Panc1 (cell line): ENCODE results near the gene SSR4. TPM values are rescaled to one million over a fixed set of nuclear protein-coding genes. Genes with fewer than 3 reads are reported as not detected.

Experiments used
- ATAC-seq: fragments of 200-7000 bp; cut with Tn5 transposase; 2 replicates; pipeline ENCODE4 v1.9.1; 2020; ENCODE audit warnings: mild to moderate bottlenecking, moderate library complexity
- BruUV-seq: library from RNA; stranded (reverse); fragments of 400-500 nt; replicated peaks from 2 replicates; lab custom pipeline; 2021; lab: Mats Ljungman, UMichigan
- CTCF ChIA-PET: fragments of 300-600 bp; sonication (Branson Sonifier 250); formaldehyde crosslinking; loops from one replicate; lab custom pipeline; 2022; ENCODE audit warnings: antibody characterized with exemption; lab: Charles Lee
- POLR2A ChIA-PET: fragments of 300-600 bp; sonication (Branson Sonifier 250); formaldehyde crosslinking; loops from one replicate; lab custom pipeline; 2022; ENCODE audit warnings: antibody characterized with exemption; lab: Charles Lee
- DNase-seq: peaks from one replicate; pipeline ENCODE4 v3.0.0-alpha.2; 2010; ENCODE audit warnings: low read depth, low spot score
- H3K27ac ChIP-seq: 2 replicates; pipeline ENCODE4 v1.5.1; 2011; ENCODE audit warnings: mild to moderate bottlenecking, low read length, inconsistent platforms
- H3K27me3 ChIP-seq: fragments of 200-500 bp; sonication (Bioruptor generic); 2 replicates; pipeline ENCODE4 v1.6.0; 2014; ENCODE audit warnings: low read length, inconsistent platforms; ENCODE audit not compliant: control insufficient read depth, insufficient read depth
- H3K36me3 ChIP-seq: fragments of 200-500 bp; sonication (Bioruptor generic); 2 replicates; pipeline ENCODE4 v1.5.1; 2014; ENCODE audit warnings: inconsistent platforms, mild to moderate bottlenecking, low read length, moderate library complexity; ENCODE audit not compliant: control insufficient read depth, insufficient read depth
- H3K4me1 ChIP-seq: 2 replicates; pipeline ENCODE4 v1.5.1; 2011; ENCODE audit warnings: inconsistent platforms, mild to moderate bottlenecking, low read length, moderate library complexity; ENCODE audit not compliant: control insufficient read depth, insufficient read depth
- H3K4me3 ChIP-seq, 2 experiments: 2 replicates each; pipeline ENCODE4 v1.5.1; 2011 to 2012; ENCODE audit warnings: low read depth in 2 of 2, low read length in 2 of 2, mild to moderate bottlenecking in 2 of 2, inconsistent platforms in 1 of 2, moderate library complexity in 1 of 2
- H3K9me3 ChIP-seq: fragments of 200-500 bp; sonication (Bioruptor generic); 2 replicates; pipeline ENCODE4 v1.5.1; 2014; ENCODE audit warnings: low read depth, mild to moderate bottlenecking, inconsistent platforms, low read length, moderate library complexity; ENCODE audit not compliant: control insufficient read depth, insufficient read depth
- CTCF ChIP-seq: fragments of 450-650 bp; IDR thresholded peaks from 2 replicates; pipeline ENCODE4 v1.5.1; 2017; ENCODE audit warnings: mild to moderate bottlenecking
- POLR2AphosphoS5 ChIP-seq: IDR thresholded peaks from 2 replicates; pipeline ENCODE4 v1.6.1; 2012; ENCODE audit warnings: mild to moderate bottlenecking, low read depth, low read length, moderate library complexity
- REST ChIP-seq, 2 experiments: IDR thresholded peaks; 2 replicates each; pipeline ENCODE4 v1.6.1; 2011 to 2012; ENCODE audit warnings: low read depth in 2 of 2, control low read depth in 1 of 2, low read length in 1 of 2, mild to moderate bottlenecking in 1 of 2, moderate library complexity in 1 of 2; ENCODE audit not compliant: insufficient read depth in 1 of 2
- SIN3A ChIP-seq: IDR thresholded peaks from 2 replicates; pipeline ENCODE4 v1.6.1; 2012; ENCODE audit warnings: low read depth, mild to moderate bottlenecking, low read length, moderate library complexity, borderline replicate concordance; ENCODE audit not compliant: insufficient read depth
- TCF7L2 ChIP-seq: IDR thresholded peaks from 2 replicates; pipeline ENCODE4 v1.6.1; 2011; ENCODE audit warnings: mild to moderate bottlenecking, low read depth, low read length, inconsistent platforms
- in situ Hi-C: cut with HindIII; loops from 2 replicates; pipeline ENCODE4 v1.10.0; 2016; ENCODE audit warnings: low sequenced_read_pairs, low pct_unique_long_range_greater_than_20kb
- intact Hi-C: fragments of 100-400 bp; cut with micrococcal nuclease; formaldehyde crosslinking; loops from one replicate; pipeline ENCODE4 v1.10.0; 2022; ENCODE audit not compliant: unreplicated experiment
- total RNA-seq: library from RNA; stranded (reverse); gene quantifications from one replicate; pipeline ENCODE4 v1.2.1, GENCODE V29; 2021; ENCODE audit not compliant: unreplicated experiment

SSR4 gene
- total RNA-seq, 1 experiment from 2014 or later: 504 TPM

- Histone ChIP-seq H3K4me1 (peaks cover 25% of the 10 kb centered on the region), H3K9me3 (no peaks in the 10 kb centered on the region), H3K4me3 (no peak overlapping the region), H3K36me3 (no peaks in the 10 kb centered on the region), H3K27me3 (no peaks in the 10 kb centered on the region), H3K27ac (0 out of 2 replicates have a peak overlapping the region, but pooled peaks have one; percentile 1)
- no peak for DNase-seq
- ChIA-PET POLR2A (no interaction called here), CTCF (no interaction called here)
- in situ Hi-C loops: no loop called here
- BruUV-seq: no TSS peak
- intact Hi-C loops: loop anchor here (10.0 kb wide), 2 partner anchors 118 to 158 kb away; partner anchors contain the start of genes ARHGAP4 and L1CAM
- no peak for ATAC-seq
- TF ChIP-seq CTCF (no peak), SIN3A (no peak), REST (IDR thresholded peaks at IDR 0.05; ENCODE audit: insufficient read depth in 1 of 2, low read depth in 2 of 2, low read length in 1 of 2) (no peak), TCF7L2 (no peak)
Measured at GRCh38 chrX:153766871-153767673, 27.4 kb upstream of the SSR4 start.

GRCh38 chrX:153767674-153768055, 26.8 kb upstream of the SSR4 start:
- no TSS peak for BruUV-seq
- intact Hi-C loops (loop anchor here (10.0 kb wide), 2 partner anchors 117 to 157 kb away; partner anchors contain the start of genes ARHGAP4 and L1CAM), in situ Hi-C loops (no loop called here)
- ATAC-seq (no peak), DNase-seq (no peak)
- H3K4me1 ChIP-seq: peaks cover 25% of the 10 kb centered on the region
- H3K4me3 ChIP-seq: no peak overlapping the region
- H3K36me3 ChIP-seq: no peaks in the 10 kb centered on the region
- H3K9me3 ChIP-seq: no peaks in the 10 kb centered on the region
- ChIA-PET CTCF (no interaction called here), POLR2A (no interaction called here)
- no peak overlapping the region for H3K27ac ChIP-seq
- H3K27me3 ChIP-seq: no peaks in the 10 kb centered on the region
- TF ChIP-seq SIN3A (no peak), REST (IDR thresholded peaks at IDR 0.05; ENCODE audit: insufficient read depth in 1 of 2, low read depth in 2 of 2, low read length in 1 of 2) (peak in 1 of 2 experiments; percentile 84; a peak in 2 of 4 replicates), POLR2AphosphoS5 (no peak), TCF7L2 (no peak)
